ENCODE data around the gene WSB2. TPM values are rescaled to one million over a fixed set of nuclear protein-coding genes. Genes with fewer than 3 reads are reported as not detected.
"Not testable (repeated sequence)": the region's sequence is repeated elsewhere in the genome, so short reads cannot be mapped to it uniquely, and the experiment has no call there.

The WSB2 gene
- total RNA-seq, 1 donor: 119 TPM

DNA sequence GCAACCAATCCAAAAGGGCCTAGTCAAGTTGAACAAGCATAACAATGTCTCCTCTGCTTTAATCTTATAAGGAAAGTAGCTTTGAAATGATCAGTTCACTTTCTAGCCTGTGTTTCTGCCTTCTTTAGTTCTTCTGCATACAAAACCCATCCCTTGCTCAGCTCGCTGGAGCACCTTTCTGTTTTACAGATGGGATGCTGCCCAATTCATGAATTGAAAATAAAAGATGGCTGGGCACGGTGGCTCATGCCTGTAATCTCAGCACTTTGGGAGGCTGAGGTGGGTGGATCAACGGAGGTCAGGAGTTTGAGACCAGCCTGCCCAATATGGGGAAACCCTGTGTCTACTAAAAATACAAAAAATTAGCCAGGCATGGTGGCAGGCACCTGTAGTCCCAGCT, 49.0 kb downstream of the WSB2 start:
- peaks cover 3% of the 10 kb centered on the region for H3K4me1 ChIP-seq (ENCODE audit: insufficient read depth, low read length)
- H3K9me3 ChIP-seq (ENCODE audit: low read depth, low read length): no peaks in the 10 kb centered on the region
- H3K4me2 ChIP-seq (ENCODE audit: insufficient read depth, low read length): no peak overlapping the region
- TF ChIP-seq, protein P1, sequence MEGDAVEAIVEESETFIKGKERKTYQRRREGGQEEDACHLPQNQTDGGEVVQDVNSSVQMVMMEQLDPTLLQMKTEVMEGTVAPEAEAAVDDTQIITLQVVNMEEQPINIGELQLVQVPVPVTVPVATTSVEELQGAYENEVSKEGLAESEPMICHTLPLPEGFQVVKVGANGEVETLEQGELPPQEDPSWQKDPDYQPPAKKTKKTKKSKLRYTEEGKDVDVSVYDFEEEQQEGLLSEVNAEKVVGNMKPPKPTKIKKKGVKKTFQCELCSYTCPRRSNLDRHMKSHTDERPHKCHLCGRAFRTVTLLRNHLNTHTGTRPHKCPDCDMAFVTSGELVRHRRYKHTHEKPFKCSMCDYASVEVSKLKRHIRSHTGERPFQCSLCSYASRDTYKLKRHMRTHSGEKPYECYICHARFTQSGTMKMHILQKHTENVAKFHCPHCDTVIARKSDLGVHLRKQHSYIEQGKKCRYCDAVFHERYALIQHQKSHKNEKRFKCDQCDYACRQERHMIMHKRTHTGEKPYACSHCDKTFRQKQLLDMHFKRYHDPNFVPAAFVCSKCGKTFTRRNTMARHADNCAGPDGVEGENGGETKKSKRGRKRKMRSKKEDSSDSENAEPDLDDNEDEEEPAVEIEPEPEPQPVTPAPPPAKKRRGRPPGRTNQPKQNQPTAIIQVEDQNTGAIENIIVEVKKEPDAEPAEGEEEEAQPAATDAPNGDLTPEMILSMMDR (IDR thresholded peaks at IDR 0.05; ENCODE audit: extremely low read depth, low read depth, low read length): no peak
- H4K20me1 ChIP-seq (ENCODE audit: insufficient read depth, low read length): no peaks in the 10 kb centered on the region
- H3K79me2 ChIP-seq (ENCODE audit: insufficient read depth, low read length): peaks cover 4% of the 10 kb centered on the region
- H3K27ac ChIP-seq (ENCODE audit: low read depth, low read length): no peak overlapping the region
- no peak overlapping the region for H3K4me3 ChIP-seq (ENCODE audit: insufficient read depth, low read length)
- H2AFZ ChIP-seq (ENCODE audit: low read length): no peak overlapping the region
- no peaks in the 10 kb centered on the region for H3K27me3 ChIP-seq (ENCODE audit: insufficient read depth, low read length)
- no peak for DNase-seq (ENCODE audit: insufficient read length, low spot score, missing footprints)
- H3K36me3 ChIP-seq (ENCODE audit: insufficient read depth, low read length): no peaks in the 10 kb centered on the region

DNA sequence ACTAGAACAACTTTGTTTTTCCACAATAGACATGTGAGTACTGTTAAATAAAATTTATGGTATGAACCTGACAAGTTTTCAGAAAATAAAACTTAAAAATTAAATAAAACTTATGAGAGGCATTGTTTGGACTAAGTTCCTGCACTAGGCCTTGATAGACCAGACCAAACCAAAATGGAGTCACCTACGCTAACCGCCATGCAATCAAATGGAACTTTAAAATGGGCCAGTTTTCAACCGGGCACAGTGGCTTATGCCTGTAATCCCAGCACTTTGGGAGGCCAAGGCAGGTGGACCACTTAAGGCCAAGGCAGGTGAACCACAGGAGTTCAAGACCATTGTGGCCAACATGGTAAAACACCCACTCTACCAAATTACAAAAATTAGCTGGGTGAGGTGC, 49.6 kb downstream of the WSB2 start:
- no peak overlapping the region for H3K4me3 ChIP-seq (ENCODE audit: insufficient read depth, low read length)
- DNase-seq (ENCODE audit: insufficient read length, low spot score, missing footprints): no peak
- H3K4me2 ChIP-seq (ENCODE audit: insufficient read depth, low read length): no peak overlapping the region
- TF ChIP-seq, protein P1 (IDR thresholded peaks at IDR 0.05; ENCODE audit: extremely low read depth, low read depth, low read length): no peak
- H3K79me2 ChIP-seq (ENCODE audit: insufficient read depth, low read length): no peaks in the 10 kb centered on the region
- H4K20me1 ChIP-seq (ENCODE audit: insufficient read depth, low read length): no peaks in the 10 kb centered on the region
- no peaks in the 10 kb centered on the region for H3K9me3 ChIP-seq (ENCODE audit: low read depth, low read length)
- peaks cover 3% of the 10 kb centered on the region for H3K4me1 ChIP-seq (ENCODE audit: insufficient read depth, low read length)
- no peak overlapping the region for H3K27ac ChIP-seq (ENCODE audit: low read depth, low read length)
- no peaks in the 10 kb centered on the region for H3K36me3 ChIP-seq (ENCODE audit: insufficient read depth, low read length)
- H2AFZ ChIP-seq (ENCODE audit: low read length): no peak overlapping the region
- no peaks in the 10 kb centered on the region for H3K27me3 ChIP-seq (ENCODE audit: insufficient read depth, low read length)

DNA sequence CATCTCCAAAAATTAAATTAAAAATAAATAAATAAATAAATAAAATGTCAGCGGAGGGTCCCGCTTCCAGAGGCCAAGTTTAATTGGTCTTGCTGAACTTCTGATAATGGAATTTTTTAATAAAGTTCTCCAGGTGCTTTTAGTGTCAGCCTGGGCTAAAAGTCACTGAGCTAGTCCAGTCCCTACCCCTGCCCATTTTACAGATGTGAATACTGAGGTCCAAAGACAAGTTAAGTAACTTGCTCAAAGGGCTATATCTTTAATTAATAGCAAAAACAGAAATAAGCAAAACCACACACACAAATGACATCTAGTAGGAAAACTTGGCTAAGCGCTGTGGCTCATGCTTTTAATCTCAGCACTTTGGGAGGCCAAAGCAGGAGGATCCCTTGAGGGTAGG, 50.1 kb downstream of the WSB2 start:
- Histone ChIP-seq H3K79me2 (ENCODE audit: insufficient read depth, low read length) (no peaks in the 10 kb centered on the region), H3K4me2 (ENCODE audit: insufficient read depth, low read length) (no peak overlapping the region), H3K9me3 (ENCODE audit: low read depth, low read length) (no peaks in the 10 kb centered on the region), H4K20me1 (ENCODE audit: insufficient read depth, low read length) (no peaks in the 10 kb centered on the region), H2AFZ (ENCODE audit: low read length) (no peak overlapping the region), H3K27me3 (ENCODE audit: insufficient read depth, low read length) (no peaks in the 10 kb centered on the region), H3K4me3 (ENCODE audit: insufficient read depth, low read length) (no peak overlapping the region), H3K4me1 (ENCODE audit: insufficient read depth, low read length) (peaks cover under 1% of the 10 kb centered on the region), H3K27ac (ENCODE audit: low read depth, low read length) (no peak overlapping the region), H3K36me3 (ENCODE audit: insufficient read depth, low read length) (no peaks in the 10 kb centered on the region)
- DNase-seq (ENCODE audit: insufficient read length, low spot score, missing footprints): no peak
- TF ChIP-seq, protein P1 (IDR thresholded peaks at IDR 0.05; ENCODE audit: extremely low read depth, low read depth, low read length): no peak

DNA sequence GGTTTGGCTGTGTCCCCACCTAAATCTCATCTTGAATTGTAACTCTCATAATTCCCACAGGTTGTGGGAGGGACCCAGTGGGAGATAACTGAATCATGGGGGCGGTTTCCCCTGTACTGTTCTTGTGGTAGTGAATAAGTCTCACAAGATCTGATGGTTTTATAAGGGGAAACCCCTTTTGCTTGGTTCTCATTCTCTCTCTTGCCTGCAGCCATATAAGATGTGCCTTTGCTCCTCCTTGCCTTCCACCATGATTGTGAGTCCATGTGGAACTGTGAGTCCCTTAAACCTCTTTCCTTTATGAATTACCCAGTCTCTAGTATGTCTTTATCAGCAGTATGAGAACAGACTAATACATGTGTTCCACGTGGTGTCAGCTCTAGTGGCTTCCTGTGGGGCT, 61.2 kb downstream of the WSB2 start:
- not testable (repeated sequence) for H3K4me3 ChIP-seq (ENCODE audit: insufficient read depth, low read length); H4K20me1 ChIP-seq (ENCODE audit: insufficient read depth, low read length); H3K4me1 ChIP-seq (ENCODE audit: insufficient read depth, low read length); H3K36me3 ChIP-seq (ENCODE audit: insufficient read depth, low read length); H3K9me3 ChIP-seq (ENCODE audit: low read depth, low read length); H2AFZ ChIP-seq (ENCODE audit: low read length); H3K27me3 ChIP-seq (ENCODE audit: insufficient read depth, low read length); H3K4me2 ChIP-seq (ENCODE audit: insufficient read depth, low read length); H3K27ac ChIP-seq (ENCODE audit: low read depth, low read length); H3K79me2 ChIP-seq (ENCODE audit: insufficient read depth, low read length); DNase-seq (ENCODE audit: insufficient read length, low spot score, missing footprints)
